ENCODE measurements around the gene ZNF77.
A peak's percentile ranks its signal among the peaks of the same experiment; 100 is the strongest.

GRCh38 chr19:2950286-2951124 is 5.7 kb upstream of the ZNF77 start:
- TF ChIP-seq, protein P1, sequence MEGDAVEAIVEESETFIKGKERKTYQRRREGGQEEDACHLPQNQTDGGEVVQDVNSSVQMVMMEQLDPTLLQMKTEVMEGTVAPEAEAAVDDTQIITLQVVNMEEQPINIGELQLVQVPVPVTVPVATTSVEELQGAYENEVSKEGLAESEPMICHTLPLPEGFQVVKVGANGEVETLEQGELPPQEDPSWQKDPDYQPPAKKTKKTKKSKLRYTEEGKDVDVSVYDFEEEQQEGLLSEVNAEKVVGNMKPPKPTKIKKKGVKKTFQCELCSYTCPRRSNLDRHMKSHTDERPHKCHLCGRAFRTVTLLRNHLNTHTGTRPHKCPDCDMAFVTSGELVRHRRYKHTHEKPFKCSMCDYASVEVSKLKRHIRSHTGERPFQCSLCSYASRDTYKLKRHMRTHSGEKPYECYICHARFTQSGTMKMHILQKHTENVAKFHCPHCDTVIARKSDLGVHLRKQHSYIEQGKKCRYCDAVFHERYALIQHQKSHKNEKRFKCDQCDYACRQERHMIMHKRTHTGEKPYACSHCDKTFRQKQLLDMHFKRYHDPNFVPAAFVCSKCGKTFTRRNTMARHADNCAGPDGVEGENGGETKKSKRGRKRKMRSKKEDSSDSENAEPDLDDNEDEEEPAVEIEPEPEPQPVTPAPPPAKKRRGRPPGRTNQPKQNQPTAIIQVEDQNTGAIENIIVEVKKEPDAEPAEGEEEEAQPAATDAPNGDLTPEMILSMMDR (IDR thresholded peaks at IDR 0.05 in 2 of 3, conservative IDR thresholded peaks at IDR 0.05 in 1 of 3; ENCODE audit: borderline replicate concordance in 1 of 3, insufficient read depth in 1 of 3, low read depth in 2 of 3, low read length in 2 of 3) = no peak
- no peak for TF ChIP-seq EZH2 (IDR thresholded peaks at IDR 0.05)
- peak; percentile 91 for TF ChIP-seq SP1 (IDR thresholded peaks at IDR 0.05; ENCODE audit: low read depth)
- TF ChIP-seq REST (IDR thresholded peaks at IDR 0.05; ENCODE audit: low read depth) = no peak

Data from HCT116 (cell line).